Spleen (tissue), 11 donors: ENCODE measurements around the gene ZNHIT2. TPM values are rescaled to one million over a fixed set of nuclear protein-coding genes. Genes with fewer than 3 reads are reported as not detected.

ENCODE experiments used
- DNase-seq: peaks from one replicate; pipeline ENCODE4 v3.0.0-alpha.2; 2020
- H3K27ac ChIP-seq, 8 donors: fragments of 200-600 bp; sonication (generic) in 7 of 8; 1 replicate in 4 of 8; 2 replicates in 4 of 8; pipeline versions ENCODE4 v1.5.0 to v1.8.0; 2016 to 2021; ENCODE audit warnings: inconsistent platforms in 4 of 8, mild to moderate bottlenecking in 4 of 8, moderate library complexity in 1 of 8
- H3K27me3 ChIP-seq, 7 donors: fragments of 200-600 bp; sonication (generic) in 6 of 7; replicated peaks in 1 of 7; 1 replicate in 4 of 7; 2 replicates in 3 of 7; pipeline versions ENCODE4 v1.5.0 to v1.8.0; 2016 to 2021; ENCODE audit warnings: inconsistent platforms in 3 of 7, mild to moderate bottlenecking in 1 of 7
- H3K36me3 ChIP-seq, 6 donors: fragments of 200-600 bp; sonication (generic) in 5 of 6; 1 replicate in 4 of 6; 2 replicates in 2 of 6; pipeline versions ENCODE4 v1.5.0 to v1.8.0; 2016 to 2021; ENCODE audit warnings: inconsistent platforms in 2 of 6
- H3K4me1 ChIP-seq, 6 donors: fragments of 200-600 bp; sonication (generic) in 5 of 6; 1 replicate in 3 of 6; 2 replicates in 3 of 6; pipeline versions ENCODE4 v1.5.0 to v1.8.0; 2016 to 2021; ENCODE audit warnings: inconsistent platforms in 3 of 6
- H3K4me3 ChIP-seq, 8 donors: fragments of 200-600 bp; sonication (generic) in 7 of 8; 1 replicate in 4 of 8; 2 replicates in 4 of 8; pipeline versions ENCODE4 v1.5.0 to v1.8.0; 2016 to 2021; ENCODE audit warnings: inconsistent platforms in 4 of 8, mild to moderate bottlenecking in 4 of 8, moderate library complexity in 2 of 8
- H3K9me3 ChIP-seq, 8 donors: fragments of 200-600 bp; sonication (generic) in 7 of 8; 1 replicate in 4 of 8; 2 replicates in 4 of 8; pipeline versions ENCODE4 v1.5.0 to v1.8.0; 2016 to 2021; ENCODE audit warnings: inconsistent platforms in 4 of 8
- POLR2A ChIP-seq, 3 donors: fragments of 450-650 bp; IDR thresholded peaks; one replicate each; pipeline ENCODE4 v1.5.1; 2017; ENCODE audit warnings: antibody characterized with exemption in 3 of 3, mild to moderate bottlenecking in 1 of 3
- POLR2AphosphoS5 ChIP-seq, 3 donors: sonication (generic); formaldehyde crosslinking; IDR thresholded peaks; one replicate each; pipeline ENCODE4 v1.5.1; 2017; ENCODE audit warnings: antibody characterized with exemption in 3 of 3
- WGBS, 5 donors: extraction: QIAGEN DNeasy Blood & Tissue Kit in 3 of 5; methylation state at CpG; one replicate each; pipeline versions ENCODE4 v1.1.5 to v1.1.7; 2013 to 2018; 5-methylcytosine and 5-hydroxymethylcytosine counted together
- intact Hi-C: fragments of 100-400 bp; cut with DNase I; formaldehyde crosslinking; loops from one replicate; pipeline ENCODE4 v1.15.0; 2023; ENCODE audit warnings: low total_unique reads
- microRNA-seq, 3 donors: library from miRNA; unstranded; fragments of <30 nt; microRNA quantifications; one replicate each; pipeline versions ENCODE4 to v1.1.0, GENCODE V29; 2019 to 2020
- polyA plus RNA-seq, 3 donors: library from polyadenylated mRNA; stranded (reverse); fragments of 200-250 nt; gene quantifications; one replicate each; pipeline ENCODE4 v1.2.1, GENCODE V29; 2013
- small RNA-seq, 4 donors: library from RNA; depleted of rRNA; stranded (forward); fragments of <200 nt; gene quantifications; one replicate each; pipeline ENCODE3, GENCODE V24; 2016
- total RNA-seq, 7 donors: library from RNA; depleted of rRNA in 3 of 7; stranded (reverse); fragments of >200 nt in 3 of 7; fragmentation: NEBNext Ultra II Directional in 4 of 7; extraction: Animal tissue kit (Norgen Biotek cat#: 25700) in 4 of 7; gene quantifications; one replicate each; pipeline versions ENCODE4 v1.1.0 to v1.2.1, GENCODE V29; 2016 to 2021
- TF ChIP-seq, protein P1 (sequence below), 11 experiments: fragments of 200-600 bp in 7 of 11; fragments of 450-650 bp in 4 of 11; sonication (generic) in 4 of 11; IDR thresholded peaks in 8 of 11; conservative IDR thresholded peaks in 3 of 11; 1 replicate in 7 of 11; 2 replicates in 4 of 11; pipeline versions ENCODE4 v1.4.0 to v1.8.0; 2016 to 2021; ENCODE audit warnings: antibody characterized with exemption in 11 of 11, inconsistent platforms in 4 of 11, mild to moderate bottlenecking in 1 of 11
- donor health status: healthy with polysubstance abuse.
- donor health status: DM: no; HTN: no; CAD: no; lungs with moderate emphysema.
- donor health status: DM: no; HTN: no; CAD: no.
- donor health status: Bipolar disorder and iron deficiency.
- donor health status: healthy.
- donor health status: DM: no; HTN: no; CAD: no.
- donor health status: DM: yes; HTN: yes; CAD: no.

Gene ZNHIT2
- total and polyA plus RNA-seq, 10 donors: 7.9 to 21.1 (median 13.3) TPM

DNA sequence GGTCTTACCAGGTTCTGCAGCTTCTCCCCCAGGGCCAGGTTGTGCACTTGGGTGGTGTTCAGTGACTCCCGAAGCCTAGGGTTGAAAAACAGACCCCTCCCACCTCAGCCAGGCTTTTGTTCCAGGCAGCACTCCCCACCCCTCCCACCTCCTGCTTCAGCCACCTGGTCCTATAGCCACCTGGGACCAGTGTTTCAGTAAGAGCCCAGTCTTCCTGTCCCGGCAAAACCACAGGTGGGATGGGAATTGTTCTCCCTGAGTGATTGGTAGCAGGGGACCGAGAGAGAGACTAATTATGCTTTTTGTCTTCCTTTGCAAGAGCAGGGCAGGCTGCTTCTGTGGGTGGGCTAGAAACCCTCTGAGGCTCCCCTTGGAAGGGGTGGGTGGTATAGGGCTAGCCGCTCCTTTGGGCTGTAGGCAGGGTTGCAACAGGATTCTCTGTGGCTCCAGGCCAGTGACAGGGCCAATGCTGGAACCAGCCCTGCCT lies 50.7 kb downstream of the ZNHIT2 start:
- WGBS, 5 donors: 75 to 80% (median 77%) methylated on average over 3 to 4 of the region's 4 CpGs

More for the DNA sequence above, 50.7 kb downstream of the ZNHIT2 start:
- TF ChIP-seq, protein P1, sequence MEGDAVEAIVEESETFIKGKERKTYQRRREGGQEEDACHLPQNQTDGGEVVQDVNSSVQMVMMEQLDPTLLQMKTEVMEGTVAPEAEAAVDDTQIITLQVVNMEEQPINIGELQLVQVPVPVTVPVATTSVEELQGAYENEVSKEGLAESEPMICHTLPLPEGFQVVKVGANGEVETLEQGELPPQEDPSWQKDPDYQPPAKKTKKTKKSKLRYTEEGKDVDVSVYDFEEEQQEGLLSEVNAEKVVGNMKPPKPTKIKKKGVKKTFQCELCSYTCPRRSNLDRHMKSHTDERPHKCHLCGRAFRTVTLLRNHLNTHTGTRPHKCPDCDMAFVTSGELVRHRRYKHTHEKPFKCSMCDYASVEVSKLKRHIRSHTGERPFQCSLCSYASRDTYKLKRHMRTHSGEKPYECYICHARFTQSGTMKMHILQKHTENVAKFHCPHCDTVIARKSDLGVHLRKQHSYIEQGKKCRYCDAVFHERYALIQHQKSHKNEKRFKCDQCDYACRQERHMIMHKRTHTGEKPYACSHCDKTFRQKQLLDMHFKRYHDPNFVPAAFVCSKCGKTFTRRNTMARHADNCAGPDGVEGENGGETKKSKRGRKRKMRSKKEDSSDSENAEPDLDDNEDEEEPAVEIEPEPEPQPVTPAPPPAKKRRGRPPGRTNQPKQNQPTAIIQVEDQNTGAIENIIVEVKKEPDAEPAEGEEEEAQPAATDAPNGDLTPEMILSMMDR (IDR thresholded peaks at IDR 0.05 in 8 of 11, conservative IDR thresholded peaks at IDR 0.05 in 3 of 11): no peak
- TF ChIP-seq POLR2A (IDR thresholded peaks at IDR 0.05) (no peak), POLR2AphosphoS5 (IDR thresholded peaks at IDR 0.05) (no peak)
- intact Hi-C loops: no loop called here
- no peaks in the 10 kb centered on the region for H3K27me3 ChIP-seq
- H3K4me3 ChIP-seq: no peak overlapping the region
- no peaks in the 10 kb centered on the region for H3K9me3 ChIP-seq
- no peaks in the 10 kb centered on the region for H3K36me3 ChIP-seq
- no peaks in the 10 kb centered on the region for H3K4me1 ChIP-seq
- H3K27ac ChIP-seq: no peak overlapping the region
- no peak for DNase-seq

Small RNA genes within 50 kb of the gene (microRNA-seq; reads per million reads assigned to microRNA genes)
- gene MIR6751: 0 to 1.1 (median 0.36) reads per million in 3 donors

Small RNA genes within 50 kb of the gene (small RNA-seq; reads per million reads assigned to genes)
- gene HIGD1AP10 (0 reads per million in 4 donors), gene PDCL2P2 (0 reads per million in 4 donors), gene RNU2-23P (0.60 to 2.1 (median 0.77) reads per million in 4 donors)

Other genes starting within 250 kb of the ZNHIT2 start
- 100 to 1,000 TPM; 117 to 337 (median 201) TPM for gene EHD1, start 239.1 kb downstream of the ZNHIT2 start, total RNA-seq
- 10 to 100 TPM; 51.9 to 93.9 (median 53.7) TPM for gene EHD1, start 239.1 kb downstream of the ZNHIT2 start, polyA plus RNA-seq
- 10 to 100 TPM; 32.7 to 57.3 (median 40.3) TPM for gene ATG2A, start 200.5 kb downstream of the ZNHIT2 start, total RNA-seq
- 10 to 100 TPM; 14.3 to 30.3 (median 28.8) TPM for gene ATG2A, start 200.5 kb downstream of the ZNHIT2 start, polyA plus RNA-seq
- gene PPP2R5B, start 193.0 kb downstream of the ZNHIT2 start, total RNA-seq: 10 to 100 TPM; 21.9 to 45.1 (median 30.4) TPM
- 10 to 100 TPM; 10.8 to 25.4 (median 15.2) TPM for gene PPP2R5B, start 193.0 kb downstream of the ZNHIT2 start, polyA plus RNA-seq
- gene GPHA2, start 181.8 kb downstream of the ZNHIT2 start, total RNA-seq: not detected
- gene GPHA2, start 181.8 kb downstream of the ZNHIT2 start, polyA plus RNA-seq: 1 to 10 TPM in 2 of 3 donors, under 1 TPM in 1; 0.89 to 4.4 (median 1.2) TPM
- under 1 TPM in 4 of 7 donors, not detected in 3; 0.40 to 0.98 (median 0.86) TPM for gene MAJIN, start 145.6 kb downstream of the ZNHIT2 start, total RNA-seq
- gene MAJIN, start 145.6 kb downstream of the ZNHIT2 start, polyA plus RNA-seq: 1 to 10 TPM in 2 of 3 donors, under 1 TPM in 1; 0.59 to 2.6 (median 1.5) TPM
- gene BATF2, start 120.7 kb downstream of the ZNHIT2 start, total RNA-seq: 10 to 100 TPM in 6 of 7 donors, 1 to 10 TPM in 1; 8.5 to 23.1 (median 18.6) TPM
- gene BATF2, start 120.7 kb downstream of the ZNHIT2 start, polyA plus RNA-seq: 10 to 100 TPM in 1 of 3 donors, 1 to 10 TPM in 2; 4.3 to 17.1 (median 5.2) TPM
- gene ARL2, start 103.5 kb downstream of the ZNHIT2 start, total RNA-seq: 10 to 100 TPM; 44.5 to 76.5 (median 54.8) TPM
- 100 to 1,000 TPM in 1 of 3 donors, 10 to 100 TPM in 2; 53.0 to 110 (median 69.9) TPM for gene ARL2, start 103.5 kb downstream of the ZNHIT2 start, polyA plus RNA-seq
- 10 to 100 TPM; 14.6 to 21.6 (median 17.3) TPM for gene SNX15, start 90.3 kb downstream of the ZNHIT2 start, total RNA-seq
- 10 to 100 TPM; 10.8 to 17.1 (median 11.6) TPM for gene SNX15, start 90.3 kb downstream of the ZNHIT2 start, polyA plus RNA-seq
- 1 to 10 TPM; 5.7 to 9.9 (median 6.6) TPM for gene SAC3D1, start 76.5 kb downstream of the ZNHIT2 start, total RNA-seq
- gene SAC3D1, start 76.5 kb downstream of the ZNHIT2 start, polyA plus RNA-seq: 10 to 100 TPM in 1 of 3 donors, 1 to 10 TPM in 2; 5.2 to 11.9 (median 8.9) TPM
- 10 to 100 TPM; 13.0 to 45.2 (median 23.3) TPM for gene NAALADL1, start 59.1 kb downstream of the ZNHIT2 start, total RNA-seq
- gene NAALADL1, start 59.1 kb downstream of the ZNHIT2 start, polyA plus RNA-seq: 10 to 100 TPM; 19.2 to 19.5 (median 19.2) TPM
- gene CDCA5, start 33.7 kb downstream of the ZNHIT2 start, total RNA-seq: 10 to 100 TPM in 1 of 7 donors, 1 to 10 TPM in 6; 2.4 to 11.1 (median 7.0) TPM
- gene CDCA5, start 33.7 kb downstream of the ZNHIT2 start, polyA plus RNA-seq: 1 to 10 TPM; 1.5 to 5.9 (median 4.6) TPM
- 10 to 100 TPM; 23.5 to 43.7 (median 29.1) TPM for gene ZFPL1, start 33.5 kb downstream of the ZNHIT2 start, total RNA-seq
- gene ZFPL1, start 33.5 kb downstream of the ZNHIT2 start, polyA plus RNA-seq: 10 to 100 TPM; 25.8 to 52.0 (median 40.0) TPM
- gene VPS51, start 21.5 kb downstream of the ZNHIT2 start, total RNA-seq: 100 to 1,000 TPM; 103 to 570 (median 146) TPM
- 100 to 1,000 TPM; 118 to 157 (median 152) TPM for gene VPS51, start 21.5 kb downstream of the ZNHIT2 start, polyA plus RNA-seq
- gene TM7SF2, start 5.8 kb downstream of the ZNHIT2 start, total RNA-seq: 10 to 100 TPM in 6 of 7 donors, 1 to 10 TPM in 1; 8.9 to 29.7 (median 13.9) TPM
- 10 to 100 TPM; 14.1 to 16.9 (median 14.5) TPM for gene TM7SF2, start 5.8 kb downstream of the ZNHIT2 start, polyA plus RNA-seq
- gene FAU, start 4.4 kb upstream of the ZNHIT2 start, total RNA-seq: 1,000 to 10,000 TPM in 1 of 7 donors, 100 to 1,000 TPM in 6; 528 to 1,008 (median 809) TPM
- gene FAU, start 4.4 kb upstream of the ZNHIT2 start, polyA plus RNA-seq: 1,000 to 10,000 TPM; 1,501 to 2,170 (median 2,090) TPM
- 10 to 100 TPM; 31.9 to 51.2 (median 40.8) TPM for gene MRPL49, start 4.6 kb upstream of the ZNHIT2 start, total RNA-seq
- 10 to 100 TPM; 20.0 to 42.4 (median 30.8) TPM for gene MRPL49, start 4.6 kb upstream of the ZNHIT2 start, polyA plus RNA-seq
- gene SYVN1, start 16.8 kb upstream of the ZNHIT2 start, total RNA-seq: 100 to 1,000 TPM in 5 of 7 donors, 10 to 100 TPM in 2; 90.9 to 152 (median 110) TPM
- gene SYVN1, start 16.8 kb upstream of the ZNHIT2 start, polyA plus RNA-seq: 10 to 100 TPM; 35.1 to 62.8 (median 53.6) TPM
- not detected for gene SPDYC, start 52.5 kb upstream of the ZNHIT2 start, total RNA-seq
- gene SPDYC, start 52.5 kb upstream of the ZNHIT2 start, polyA plus RNA-seq: under 1 TPM in 1 of 3 donors, not detected in 2; 0.11 TPM
- 100 to 1,000 TPM; 135 to 203 (median 161) TPM for gene CAPN1, start 64.2 kb upstream of the ZNHIT2 start, total RNA-seq
- gene CAPN1, start 64.2 kb upstream of the ZNHIT2 start, polyA plus RNA-seq: 100 to 1,000 TPM in 1 of 3 donors, 10 to 100 TPM in 2; 61.6 to 111 (median 73.3) TPM
- 10 to 100 TPM; 10.6 to 25.9 (median 19.1) TPM for gene POLA2, start 144.3 kb upstream of the ZNHIT2 start, total RNA-seq
- gene POLA2, start 144.3 kb upstream of the ZNHIT2 start, polyA plus RNA-seq: 10 to 100 TPM in 2 of 3 donors, 1 to 10 TPM in 1; 9.0 to 12.2 (median 10.7) TPM
- 10 to 100 TPM; 14.5 to 48.0 (median 26.4) TPM for gene CDC42EP2, start 197.2 kb upstream of the ZNHIT2 start, total RNA-seq
- 10 to 100 TPM in 1 of 3 donors, 1 to 10 TPM in 2; 4.2 to 13.4 (median 7.1) TPM for gene CDC42EP2, start 197.2 kb upstream of the ZNHIT2 start, polyA plus RNA-seq
- 10 to 100 TPM; 35.7 to 67.0 (median 51.5) TPM for gene DPF2, start 216.2 kb upstream of the ZNHIT2 start, total RNA-seq
- 10 to 100 TPM; 20.5 to 27.2 (median 24.3) TPM for gene DPF2, start 216.2 kb upstream of the ZNHIT2 start, polyA plus RNA-seq
- gene TIGD3, start 237.1 kb upstream of the ZNHIT2 start, total RNA-seq: 1 to 10 TPM in 2 of 7 donors, under 1 TPM in 5; 0.56 to 2.7 (median 0.79) TPM
- 1 to 10 TPM; 1.1 to 2.1 (median 1.4) TPM for gene TIGD3, start 237.1 kb upstream of the ZNHIT2 start, polyA plus RNA-seq